ENCODE measurements around the gene PRR36. TPM values are rescaled to one million over a fixed set of nuclear protein-coding genes. Genes with fewer than 3 reads are reported as not detected.

Gene PRR36
- total RNA-seq, 1 experiment from 2014 or later: 0.14 TPM

DNA sequence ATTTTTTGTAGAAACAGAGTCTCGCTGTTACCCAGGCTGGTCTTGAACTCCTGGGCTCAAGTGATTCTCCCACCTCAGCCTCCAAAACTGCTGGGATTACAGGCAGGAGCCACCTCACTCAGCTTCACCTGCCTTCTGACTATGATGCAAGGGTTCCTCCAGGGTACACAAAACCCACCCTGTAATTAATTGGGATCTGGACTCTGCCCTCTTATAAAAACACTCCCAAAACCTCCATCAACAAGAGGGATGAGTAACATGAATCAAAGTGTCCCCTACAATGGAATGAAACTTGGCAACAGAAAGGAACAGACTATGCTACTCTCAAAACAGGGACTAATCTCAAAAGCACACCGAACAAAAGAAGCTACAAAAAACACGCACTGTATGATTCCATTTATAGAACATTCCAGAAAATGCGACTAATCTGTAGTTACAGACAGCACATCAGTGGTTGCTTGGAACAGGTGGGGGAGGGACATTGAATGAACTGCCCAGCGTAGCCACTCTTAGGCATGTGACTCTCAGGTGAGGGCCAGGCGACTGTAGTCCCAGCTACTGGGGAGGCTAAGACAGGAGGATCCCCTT lies 3.2 kb upstream of the PRR36 start:
- Histone ChIP-seq H3K36me3 (replicated peaks; ENCODE audit: control insufficient read depth, insufficient read depth, low read length) (no peaks in the 10 kb centered on the region), H3K27me3 (ENCODE audit: control insufficient read depth, insufficient read depth, low read length) (peaks cover 27% of the 10 kb centered on the region), H3K4me3 (ENCODE audit: insufficient read depth, low read depth, low read length) (no peak overlapping the region)
- no peak for DNase-seq

DNA sequence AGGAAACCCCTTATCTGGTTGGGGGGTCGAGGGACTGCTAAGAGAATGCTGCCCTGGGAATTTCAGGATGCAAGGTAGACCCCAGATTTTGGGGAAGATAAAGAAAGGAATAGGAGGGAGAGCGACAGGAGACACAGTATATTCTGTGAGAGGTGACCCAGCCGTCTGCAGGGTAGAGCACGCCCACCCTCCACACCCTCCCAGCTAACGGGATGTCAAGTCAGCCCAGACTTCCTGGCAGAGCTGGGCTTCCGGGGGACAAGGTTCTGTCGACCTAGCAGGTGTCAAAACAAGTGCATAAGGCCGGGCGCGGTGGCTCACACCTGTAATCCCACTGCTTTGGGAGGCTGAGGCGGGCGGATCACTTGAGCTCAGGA lies 695 bp upstream of the PRR36 start:
- peaks cover 27% of the 10 kb centered on the region for H3K27me3 ChIP-seq (ENCODE audit: control insufficient read depth, insufficient read depth, low read length)
- no peaks in the 10 kb centered on the region for H3K36me3 ChIP-seq (replicated peaks; ENCODE audit: control insufficient read depth, insufficient read depth, low read length)
- no peak for DNase-seq
- peak overlapping the region; percentile 65 for H3K4me3 ChIP-seq (ENCODE audit: insufficient read depth, low read depth, low read length)

DNA sequence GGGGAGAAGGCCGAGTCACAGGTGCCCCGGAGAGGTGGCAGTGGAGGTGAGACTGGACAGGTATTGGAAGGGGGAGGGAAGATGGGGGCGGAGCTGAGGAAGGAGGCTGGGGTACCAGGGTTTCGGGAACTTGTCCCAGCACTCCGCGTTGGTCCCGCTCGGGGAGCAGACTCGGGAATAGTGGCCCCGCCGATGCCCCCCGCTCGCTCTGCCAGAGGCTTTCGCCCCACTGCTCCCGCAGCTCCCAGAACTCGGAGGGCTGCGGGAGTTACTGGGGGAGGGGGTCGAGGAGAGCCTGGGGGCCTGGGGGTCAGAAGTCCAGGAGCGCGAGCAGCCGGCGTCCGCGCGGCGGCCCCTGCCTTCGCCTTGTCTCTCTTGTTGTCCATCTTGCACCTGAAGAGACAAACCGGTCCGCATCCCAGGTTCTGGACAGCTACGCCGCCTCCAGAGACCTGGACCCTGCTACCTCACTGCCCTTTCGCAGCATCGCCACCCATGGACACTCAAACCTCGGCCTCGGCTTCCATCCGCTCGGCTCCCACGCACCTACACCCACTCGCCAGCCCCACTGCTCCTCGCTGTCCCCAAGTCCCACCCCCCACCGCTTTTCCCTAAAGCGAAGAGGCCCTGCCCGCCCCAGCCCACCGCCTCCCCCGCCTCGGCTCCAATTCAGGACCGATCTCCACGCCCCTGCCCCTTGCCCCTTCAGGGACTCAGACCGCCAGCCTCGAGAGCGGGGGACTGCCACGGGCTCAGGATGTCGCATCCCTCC lies 700 bp downstream of the PRR36 start:
- peak; percentile 34 for DNase-seq
- Histone ChIP-seq H3K27me3 (ENCODE audit: control insufficient read depth, insufficient read depth, low read length) (peaks cover 28% of the 10 kb centered on the region), H3K4me3 (ENCODE audit: insufficient read depth, low read depth, low read length) (peak overlapping the region; percentile 65), H3K36me3 (replicated peaks; ENCODE audit: control insufficient read depth, insufficient read depth, low read length) (no peaks in the 10 kb centered on the region)

DNA sequence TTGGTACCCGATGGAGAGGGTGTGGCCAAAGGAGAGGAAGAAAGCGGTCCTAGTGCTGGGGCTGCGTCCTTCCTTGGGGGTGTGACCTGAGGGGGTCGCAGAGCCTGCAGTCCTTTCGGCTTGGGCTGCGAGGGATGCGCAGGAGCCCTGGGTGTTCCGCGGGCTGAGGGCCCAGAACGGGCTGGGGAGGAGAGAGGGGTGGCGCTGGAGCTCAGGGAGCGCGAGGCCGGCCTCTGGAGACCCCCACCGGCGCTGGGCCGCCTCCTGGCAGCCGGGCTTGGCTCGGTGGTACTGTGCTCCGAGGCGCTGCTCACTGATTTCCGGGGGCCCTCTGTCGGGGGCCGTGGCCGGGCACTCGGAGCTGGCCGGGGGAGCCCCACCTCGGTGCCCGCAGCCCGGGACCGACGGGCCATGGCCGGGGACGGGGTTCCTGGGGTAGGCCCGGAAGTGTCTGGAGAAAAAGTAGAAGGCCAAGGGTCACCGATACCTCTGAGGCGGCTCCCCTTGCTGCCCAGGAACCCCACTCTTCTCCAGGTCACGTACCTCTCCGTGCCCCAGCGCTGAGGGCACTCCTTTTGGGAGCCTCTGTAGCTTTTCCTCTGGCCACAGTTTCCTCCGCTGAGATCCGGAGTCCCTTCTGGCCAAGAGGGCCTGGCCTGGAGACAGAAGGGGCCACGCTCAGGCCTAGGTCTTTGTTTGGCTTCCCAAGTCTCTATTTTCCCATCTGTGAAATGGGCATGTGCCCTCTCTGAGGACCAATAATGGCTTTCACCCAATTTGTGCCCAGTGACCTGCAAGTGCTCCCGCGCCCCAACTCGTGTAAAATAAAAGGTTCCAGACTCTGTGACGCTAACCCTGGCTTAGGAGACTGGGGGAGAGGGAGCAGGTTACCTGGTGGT lies 1.6 kb downstream of the PRR36 start:
- Histone ChIP-seq H3K4me3 (ENCODE audit: insufficient read depth, low read depth, low read length) (peak overlapping the region; percentile 16), H3K36me3 (replicated peaks; ENCODE audit: control insufficient read depth, insufficient read depth, low read length) (no peaks in the 10 kb centered on the region), H3K27me3 (ENCODE audit: control insufficient read depth, insufficient read depth, low read length) (peaks cover 35% of the 10 kb centered on the region)
- peak; percentile 4 for DNase-seq

DNA sequence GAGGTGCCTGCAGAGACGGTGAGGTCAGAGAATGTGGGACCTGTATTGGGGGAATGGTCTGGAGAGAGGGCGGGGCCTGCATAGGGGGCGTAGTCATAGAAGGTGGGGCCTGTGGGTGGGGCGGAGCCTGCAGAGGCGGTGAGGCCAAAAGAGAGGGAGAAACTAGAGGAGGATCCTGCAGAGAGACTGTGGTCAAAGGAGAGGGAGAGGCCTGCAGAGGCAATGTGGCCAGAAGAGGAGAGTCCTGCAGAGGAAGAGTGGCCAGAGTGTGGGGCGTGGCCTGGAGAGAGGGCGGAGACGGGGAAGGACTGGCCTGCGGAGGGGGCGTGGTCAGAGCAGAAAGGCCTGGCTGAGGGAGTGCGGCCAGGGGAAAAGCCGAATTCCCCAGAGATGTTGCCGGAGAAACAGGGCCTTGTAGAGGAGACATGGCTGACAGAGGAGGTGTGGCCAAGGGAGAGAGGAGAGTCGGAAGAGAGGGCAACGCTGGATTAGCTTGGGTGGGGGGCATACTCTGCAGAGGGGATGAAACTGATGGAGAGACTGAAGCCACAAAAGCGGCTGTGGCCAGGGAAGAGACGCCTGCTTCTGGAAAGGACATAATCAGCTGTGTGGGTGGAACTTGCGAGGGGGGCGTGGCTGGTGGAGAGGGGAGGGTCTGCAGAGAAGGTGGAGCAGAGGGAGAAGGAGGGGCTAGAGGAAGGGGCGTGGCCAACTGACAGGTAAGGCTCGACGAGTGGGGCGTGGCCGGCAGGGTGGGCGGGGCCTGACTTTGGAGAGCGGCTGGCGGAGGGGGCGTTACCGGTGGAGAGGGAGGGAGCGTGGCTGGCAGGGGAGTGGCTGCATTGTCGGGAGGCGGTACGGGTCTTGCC lies 2.5 kb downstream of the PRR36 start:
- DNase-seq: peak; percentile 93
- Histone ChIP-seq H3K4me3 (ENCODE audit: insufficient read depth, low read depth, low read length) (peak overlapping the region; percentile 33), H3K36me3 (replicated peaks; ENCODE audit: control insufficient read depth, insufficient read depth, low read length) (no peaks in the 10 kb centered on the region), H3K27me3 (ENCODE audit: control insufficient read depth, insufficient read depth, low read length) (peaks cover 44% of the 10 kb centered on the region)

DNA sequence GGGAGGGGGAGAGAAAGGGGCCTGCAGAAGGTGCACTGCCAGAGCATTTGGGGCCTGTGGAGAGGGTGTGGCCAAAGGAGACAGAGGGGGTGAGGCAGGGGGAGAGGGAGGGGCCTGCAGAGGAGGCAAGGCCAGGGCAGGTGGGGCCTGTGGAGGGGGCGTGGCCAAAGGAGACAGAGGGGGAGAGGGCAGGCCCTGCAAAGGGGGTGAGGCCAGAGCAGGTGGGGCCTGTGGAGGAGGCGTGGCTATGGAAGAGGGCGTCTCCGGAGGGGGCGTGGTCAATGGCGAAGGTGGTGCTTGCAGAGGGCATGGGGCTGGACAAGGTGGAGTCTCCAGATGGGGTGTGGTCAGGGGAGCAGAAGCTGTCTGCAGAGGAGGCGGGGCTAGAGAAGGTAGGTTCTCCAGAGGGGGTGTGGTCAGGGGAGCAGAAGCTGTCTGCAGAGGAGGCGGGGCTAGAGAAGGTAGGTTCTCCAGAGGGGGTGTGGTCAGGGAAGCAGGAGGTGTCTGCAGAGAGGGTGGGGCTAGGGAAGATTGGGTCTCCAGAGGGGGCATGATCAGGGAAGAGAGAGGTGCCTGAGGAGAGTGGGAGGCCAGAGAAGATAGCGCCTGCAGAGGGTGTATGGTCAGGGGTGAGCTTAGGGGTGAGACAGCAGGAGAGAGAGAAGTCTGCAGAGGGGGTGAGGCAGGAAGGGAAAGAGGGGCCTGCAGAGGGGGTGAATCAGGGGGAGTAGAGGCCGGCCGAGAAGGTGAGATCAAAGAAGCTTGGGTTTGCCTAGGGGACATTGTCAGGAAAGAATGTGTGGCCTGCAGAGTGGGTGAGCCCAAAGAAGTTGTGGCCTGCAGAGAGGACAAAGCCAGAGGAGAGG lies 3.4 kb downstream of the PRR36 start:
- Histone ChIP-seq H3K4me3 (ENCODE audit: insufficient read depth, low read depth, low read length) (no peak overlapping the region), H3K27me3 (ENCODE audit: control insufficient read depth, insufficient read depth, low read length) (peaks cover 47% of the 10 kb centered on the region), H3K36me3 (replicated peaks; ENCODE audit: control insufficient read depth, insufficient read depth, low read length) (no peaks in the 10 kb centered on the region)
- peak; percentile 89 for DNase-seq

DNA sequence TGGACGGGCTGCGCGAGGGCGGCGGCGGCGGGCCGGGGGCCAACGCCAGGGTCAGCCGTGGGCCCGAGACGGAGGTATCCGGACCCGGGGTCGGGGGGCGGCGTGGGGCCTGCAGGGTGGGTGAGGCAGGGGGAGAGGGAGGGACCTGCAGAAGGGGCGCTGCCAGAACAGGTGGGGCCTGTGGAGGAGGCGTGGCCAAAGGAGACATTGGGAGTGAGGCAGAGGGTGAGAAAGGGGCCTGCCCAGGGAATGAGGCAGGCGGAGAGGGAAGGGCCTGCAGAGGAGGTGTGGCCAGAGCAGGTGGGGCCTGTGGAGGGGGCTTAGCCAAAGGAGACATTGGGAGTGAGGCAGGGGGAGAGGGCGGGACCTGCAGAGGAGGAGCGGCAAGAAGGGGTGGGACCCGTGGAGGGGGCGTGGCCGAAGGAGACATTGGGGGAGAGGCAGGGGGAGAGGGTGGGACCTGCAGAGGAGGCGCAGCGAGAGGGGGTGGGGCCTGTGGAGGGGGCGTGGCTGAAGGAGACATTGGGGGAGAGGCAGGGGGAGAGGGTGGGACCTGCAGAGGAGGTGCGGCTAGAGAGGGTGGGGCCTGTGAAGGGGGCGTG lies 4.2 kb downstream of the PRR36 start:
- Histone ChIP-seq H3K4me3 (ENCODE audit: insufficient read depth, low read depth, low read length) (peak overlapping the region; percentile 43), H3K36me3 (replicated peaks; ENCODE audit: control insufficient read depth, insufficient read depth, low read length) (no peaks in the 10 kb centered on the region), H3K27me3 (ENCODE audit: control insufficient read depth, insufficient read depth, low read length) (peaks cover 54% of the 10 kb centered on the region)
- DNase-seq: peak; percentile 92

DNA sequence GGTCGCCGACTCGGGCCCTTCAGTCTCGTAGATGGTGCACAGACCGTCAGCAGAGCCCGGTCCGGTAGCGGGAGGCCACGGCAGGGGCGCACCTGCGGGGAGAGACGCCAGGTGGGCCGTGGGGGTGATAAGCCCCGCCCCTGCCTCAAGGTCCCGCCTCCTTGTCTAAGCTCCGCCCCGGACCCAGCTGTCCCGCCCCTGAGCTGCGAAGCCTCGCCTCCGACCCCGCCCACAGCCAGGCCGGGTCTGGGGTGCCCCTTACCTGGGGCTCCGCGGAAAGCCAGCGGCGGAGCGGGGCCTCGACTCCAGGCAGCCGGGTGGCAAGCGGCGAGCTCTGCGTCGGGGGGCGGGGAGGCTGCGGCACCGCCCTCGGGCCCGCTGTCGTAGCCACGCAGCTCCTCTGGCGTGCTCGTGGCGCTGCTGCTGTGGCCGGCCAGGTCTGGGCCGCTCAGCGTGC lies 4.7 kb downstream of the PRR36 start:
- DNase-seq: peak; percentile 94
- H3K4me3 ChIP-seq (ENCODE audit: insufficient read depth, low read depth, low read length): peak overlapping the region; percentile 43
- H3K36me3 ChIP-seq (replicated peaks; ENCODE audit: control insufficient read depth, insufficient read depth, low read length): no peaks in the 10 kb centered on the region
- H3K27me3 ChIP-seq (ENCODE audit: control insufficient read depth, insufficient read depth, low read length): peaks cover 58% of the 10 kb centered on the region

DNA sequence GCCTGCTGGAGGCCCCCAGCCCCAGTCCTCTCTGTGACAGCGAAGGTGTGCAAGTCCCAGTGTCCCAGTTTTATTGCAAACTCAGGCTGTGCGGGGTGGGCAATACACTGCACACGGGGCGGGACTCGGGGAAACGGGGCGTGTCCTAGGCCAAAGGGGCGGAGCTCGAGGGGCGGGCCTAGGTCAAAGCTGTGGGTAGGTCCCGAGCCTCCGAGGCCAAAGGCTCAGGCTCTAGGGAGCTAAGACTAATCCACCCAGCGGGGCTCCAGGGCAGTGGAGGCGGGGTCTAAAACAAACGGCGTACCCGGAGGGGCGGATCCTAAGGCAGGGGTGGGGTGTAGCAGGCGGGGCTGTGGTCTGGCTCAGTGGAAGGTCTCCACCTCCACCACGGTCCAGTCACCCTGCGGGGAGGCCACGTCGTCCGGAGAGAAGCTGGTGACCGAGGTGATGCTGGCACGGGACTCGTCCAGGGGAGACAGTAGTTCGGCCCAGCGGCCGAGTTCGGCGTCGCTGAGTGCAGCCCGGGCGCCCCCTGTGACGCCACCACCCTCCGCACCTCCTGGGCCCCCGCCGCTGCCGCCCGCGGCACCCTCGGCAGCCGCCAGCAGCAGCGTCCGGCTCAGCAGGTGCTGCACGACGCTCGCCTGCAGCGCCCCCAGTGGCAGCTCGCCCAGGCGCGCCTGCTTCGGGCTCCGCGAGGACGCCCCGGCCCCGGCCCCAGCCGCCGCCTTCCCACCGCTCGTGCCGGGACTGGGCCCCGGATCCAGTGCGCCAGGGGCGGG lies 5.3 kb downstream of the PRR36 start:
- H3K27me3 ChIP-seq (ENCODE audit: control insufficient read depth, insufficient read depth, low read length): peaks cover 59% of the 10 kb centered on the region
- H3K4me3 ChIP-seq (ENCODE audit: insufficient read depth, low read depth, low read length): peak overlapping the region; percentile 54
- H3K36me3 ChIP-seq (replicated peaks; ENCODE audit: control insufficient read depth, insufficient read depth, low read length): no peaks in the 10 kb centered on the region
- peak; percentile 96 for DNase-seq

DNA sequence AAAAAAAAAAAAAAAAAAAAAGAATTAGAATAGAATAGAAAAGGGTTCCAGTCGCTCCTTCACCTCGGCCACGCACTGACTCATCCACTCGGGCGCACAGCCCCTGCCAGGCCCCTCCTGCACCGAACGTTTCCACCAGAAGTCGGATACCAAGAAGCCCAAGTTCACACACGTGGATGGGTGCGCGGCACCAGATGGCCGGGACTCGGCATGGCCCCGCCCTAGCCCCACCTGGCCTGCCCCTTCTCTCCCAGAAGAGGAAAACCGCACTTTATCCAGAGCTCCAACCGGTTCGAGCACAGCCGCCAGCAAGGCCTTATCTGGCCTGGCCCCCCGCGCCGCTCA lies 5.9 kb downstream of the PRR36 start:
- peak overlapping the region; percentile 54; the same call in 1 of the 2 replicates for H3K4me3 ChIP-seq (ENCODE audit: insufficient read depth, low read depth, low read length)
- no peak for DNase-seq

DNA sequence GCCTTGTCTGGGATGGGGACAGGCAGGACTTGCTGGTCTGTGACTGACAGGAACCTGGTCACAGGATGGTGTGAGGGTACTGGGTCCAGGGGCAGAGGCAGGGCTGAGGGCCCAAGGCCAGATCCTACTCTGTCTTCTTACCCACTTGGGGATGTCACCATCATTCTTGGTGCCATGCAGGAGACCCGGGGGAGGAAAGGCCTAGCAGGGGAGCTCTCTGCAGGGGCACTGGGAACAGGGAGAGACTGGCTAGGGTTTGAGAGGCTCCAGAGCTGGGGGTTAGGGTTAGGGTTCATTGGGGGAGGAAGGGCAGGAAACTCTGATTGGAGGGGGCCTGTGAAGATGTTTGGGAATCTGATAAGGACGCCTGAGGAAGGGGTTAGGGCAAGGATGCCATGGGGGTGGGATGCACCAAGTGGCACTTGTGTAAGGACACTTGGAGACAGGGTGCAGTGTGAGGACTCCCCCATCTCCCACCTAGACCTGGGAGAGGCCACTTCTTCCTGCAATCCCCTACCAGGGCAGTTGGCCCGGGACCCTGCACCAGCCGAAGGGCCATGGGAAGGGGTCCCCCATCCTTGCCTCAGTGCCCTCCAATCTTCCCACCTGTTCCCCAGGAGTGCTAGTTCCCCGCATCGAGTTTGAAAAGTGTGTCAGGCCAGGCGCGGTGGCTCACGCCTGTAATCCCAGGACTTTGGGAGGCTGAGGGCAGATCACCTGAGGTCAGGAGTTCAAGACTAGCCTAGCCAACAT lies 6.9 kb downstream of the PRR36 start:
- no peak overlapping the region for H3K4me3 ChIP-seq (ENCODE audit: insufficient read depth, low read depth, low read length)
- DNase-seq: peak; percentile 20
- H3K27me3 ChIP-seq (ENCODE audit: control insufficient read depth, insufficient read depth, low read length): peaks cover 54% of the 10 kb centered on the region
- H3K36me3 ChIP-seq (replicated peaks; ENCODE audit: control insufficient read depth, insufficient read depth, low read length): no peaks in the 10 kb centered on the region

More for the DNA sequence above, 5.9 kb downstream of the PRR36 start:
- peaks cover 59% of the 10 kb centered on the region for H3K27me3 ChIP-seq (ENCODE audit: control insufficient read depth, insufficient read depth, low read length)
- H3K36me3 ChIP-seq (replicated peaks; ENCODE audit: control insufficient read depth, insufficient read depth, low read length): no peaks in the 10 kb centered on the region

All from H7 (cell line).